Gastroesophageal sphincter (tissue), 2 donors: ENCODE results near the gene CDKL5.

Experiments used
- POLR2A ChIP-seq, 2 donors: fragments of 450-650 bp; IDR thresholded peaks; one replicate each; pipeline ENCODE4 v1.6.1; 2017; ENCODE audit warnings: antibody characterized with exemption in 2 of 2, mild to moderate bottlenecking in 2 of 2, moderate library complexity in 1 of 2
- POLR2AphosphoS5 ChIP-seq: sonication (generic); formaldehyde crosslinking; IDR thresholded peaks from one replicate; pipeline ENCODE4 v1.6.1; 2017; ENCODE audit warnings: antibody characterized with exemption

DNA sequence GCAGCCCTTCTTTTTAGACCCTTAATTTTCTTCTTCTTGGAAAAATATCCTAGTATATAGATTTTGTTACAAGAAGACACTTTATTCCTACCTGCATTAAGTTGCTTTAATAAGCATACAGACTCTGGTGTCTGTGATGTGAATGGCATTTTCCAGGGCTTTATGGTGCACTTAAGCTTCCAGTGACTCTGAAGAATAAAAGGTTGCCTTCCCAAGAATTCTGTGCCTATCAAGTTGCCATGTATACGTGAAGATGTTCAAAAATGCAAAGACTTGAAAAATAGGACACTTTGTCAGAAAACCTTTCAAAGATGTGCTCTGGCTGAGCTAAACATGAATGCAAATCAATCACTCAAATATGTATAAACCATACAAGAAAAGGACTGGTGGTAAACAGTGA is 135.6 kb downstream of the CDKL5 start:
- TF ChIP-seq POLR2A (IDR thresholded peaks at IDR 0.05) (no peak), POLR2AphosphoS5 (no peak)
